SK-N-SH (cell line): ENCODE data around the gene HGS.

Experiments
- EP300 ChIP-seq, 2 experiments: IDR thresholded peaks; 2 replicates each; pipeline versions ENCODE4 v1.4.0 to v1.6.1; 2012; ENCODE audit warnings: borderline replicate concordance in 1 of 2, low read depth in 1 of 2, low read length in 1 of 2
- POLR2AphosphoS5 ChIP-seq: IDR thresholded peaks from 2 replicates; pipeline ENCODE4 v1.6.1; 2012; ENCODE audit warnings: low read depth, low read length
- RAD21 ChIP-seq: IDR thresholded peaks from 2 replicates; pipeline ENCODE4 v1.6.1; 2012; ENCODE audit warnings: mild to moderate bottlenecking, low read length
- RXRA ChIP-seq: IDR thresholded peaks from 2 replicates; pipeline ENCODE4 v1.4.0; 2012; ENCODE audit warnings: low read depth, mild to moderate bottlenecking, borderline replicate concordance
- TEAD4 ChIP-seq: IDR thresholded peaks from 2 replicates; pipeline ENCODE4 v1.4.0; 2012; ENCODE audit warnings: mild to moderate bottlenecking, borderline replicate concordance; ENCODE audit not compliant: insufficient read depth
- TF ChIP-seq, protein P1 (sequence below): IDR thresholded peaks from 2 replicates; pipeline ENCODE4 v1.4.0; 2012; ENCODE audit warnings: low read depth
- TF ChIP-seq, protein P2 (sequence below): fragments of 200-600 bp; sonication (generic); IDR thresholded peaks from 2 replicates; pipeline ENCODE4 v1.6.1; 2017; ENCODE audit warnings: antibody characterized with exemption, mild to moderate bottlenecking, moderate library complexity
- TF ChIP-seq, protein P3 (sequence below): fragments of 150-350 bp; IDR thresholded peaks from 2 replicates; pipeline ENCODE4 v1.6.1; 2017; ENCODE audit warnings: antibody characterized with exemption, low read length, low read depth, borderline replicate concordance

DNA sequence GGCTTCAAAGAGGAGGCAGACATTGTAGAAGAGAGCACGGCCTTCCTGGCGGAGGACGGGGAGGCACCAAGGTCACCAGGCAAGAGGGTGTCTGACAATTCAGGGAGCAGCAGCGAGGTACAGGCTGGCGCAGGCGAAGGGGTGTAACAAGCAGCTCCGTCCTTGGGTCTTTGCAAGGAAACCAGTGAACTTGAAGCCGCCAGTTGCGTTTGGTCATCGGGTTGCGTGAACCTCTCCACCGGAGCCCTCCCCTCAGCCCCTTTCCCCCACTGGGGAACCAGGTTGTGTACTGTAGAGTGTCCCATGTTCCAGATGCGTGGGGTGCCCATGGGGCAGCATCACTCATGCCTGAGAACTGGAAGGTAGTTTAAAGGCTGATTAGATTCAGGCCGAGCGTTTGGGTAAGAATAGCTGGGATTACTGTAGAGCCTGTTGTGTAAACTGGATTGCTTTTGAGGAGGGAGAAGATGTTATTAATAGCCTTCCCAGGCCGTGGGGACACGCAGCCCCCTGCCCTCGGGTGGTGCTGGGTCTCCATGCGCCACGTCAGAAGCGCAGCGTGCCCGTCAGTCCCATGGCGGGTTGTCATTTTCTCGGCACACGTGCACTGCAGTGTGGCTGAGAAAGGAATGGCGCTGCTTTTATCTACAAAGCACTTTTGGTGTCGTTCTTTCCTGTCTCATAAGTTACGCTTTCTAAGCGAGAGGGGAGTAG lies 21.9 kb downstream of the HGS start:
- TF ChIP-seq POLR2AphosphoS5 (no peak), EP300 (IDR thresholded peaks at IDR 0.05; ENCODE audit: borderline replicate concordance in 1 of 2, low read depth in 1 of 2, low read length in 1 of 2) (no peak), RXRA (no peak), TEAD4 (no peak), RAD21 (no peak)
- TF ChIP-seq, protein P1, sequence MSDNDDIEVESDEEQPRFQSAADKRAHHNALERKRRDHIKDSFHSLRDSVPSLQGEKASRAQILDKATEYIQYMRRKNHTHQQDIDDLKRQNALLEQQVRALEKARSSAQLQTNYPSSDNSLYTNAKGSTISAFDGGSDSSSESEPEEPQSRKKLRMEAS: no peak
- TF ChIP-seq, protein P2, sequence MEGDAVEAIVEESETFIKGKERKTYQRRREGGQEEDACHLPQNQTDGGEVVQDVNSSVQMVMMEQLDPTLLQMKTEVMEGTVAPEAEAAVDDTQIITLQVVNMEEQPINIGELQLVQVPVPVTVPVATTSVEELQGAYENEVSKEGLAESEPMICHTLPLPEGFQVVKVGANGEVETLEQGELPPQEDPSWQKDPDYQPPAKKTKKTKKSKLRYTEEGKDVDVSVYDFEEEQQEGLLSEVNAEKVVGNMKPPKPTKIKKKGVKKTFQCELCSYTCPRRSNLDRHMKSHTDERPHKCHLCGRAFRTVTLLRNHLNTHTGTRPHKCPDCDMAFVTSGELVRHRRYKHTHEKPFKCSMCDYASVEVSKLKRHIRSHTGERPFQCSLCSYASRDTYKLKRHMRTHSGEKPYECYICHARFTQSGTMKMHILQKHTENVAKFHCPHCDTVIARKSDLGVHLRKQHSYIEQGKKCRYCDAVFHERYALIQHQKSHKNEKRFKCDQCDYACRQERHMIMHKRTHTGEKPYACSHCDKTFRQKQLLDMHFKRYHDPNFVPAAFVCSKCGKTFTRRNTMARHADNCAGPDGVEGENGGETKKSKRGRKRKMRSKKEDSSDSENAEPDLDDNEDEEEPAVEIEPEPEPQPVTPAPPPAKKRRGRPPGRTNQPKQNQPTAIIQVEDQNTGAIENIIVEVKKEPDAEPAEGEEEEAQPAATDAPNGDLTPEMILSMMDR: no peak
- TF ChIP-seq, protein P3, sequence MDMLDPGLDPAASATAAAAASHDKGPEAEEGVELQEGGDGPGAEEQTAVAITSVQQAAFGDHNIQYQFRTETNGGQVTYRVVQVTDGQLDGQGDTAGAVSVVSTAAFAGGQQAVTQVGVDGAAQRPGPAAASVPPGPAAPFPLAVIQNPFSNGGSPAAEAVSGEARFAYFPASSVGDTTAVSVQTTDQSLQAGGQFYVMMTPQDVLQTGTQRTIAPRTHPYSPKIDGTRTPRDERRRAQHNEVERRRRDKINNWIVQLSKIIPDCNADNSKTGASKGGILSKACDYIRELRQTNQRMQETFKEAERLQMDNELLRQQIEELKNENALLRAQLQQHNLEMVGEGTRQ: no peak
